Right lobe of liver (tissue), 6 donors: ENCODE results near the gene OLA1. TPM values are rescaled to one million over a fixed set of nuclear protein-coding genes. Genes with fewer than 3 reads are reported as not detected.

Experiments used
- ATAC-seq, 4 donors: fragments of 200-7000 bp; cut with Tn5 transposase; one replicate each; pipeline ENCODE4 v1.9.1; 2020; ENCODE audit warnings: mild to moderate bottlenecking in 4 of 4, moderate library complexity in 4 of 4
- DNase-seq, 3 donors: peaks; one replicate each; pipeline ENCODE4 v3.0.0-alpha.2; 2020
- H3K27ac ChIP-seq, 3 donors: fragments of 200-600 bp; one replicate each; pipeline ENCODE4 v1.8.0; 2022
- H3K27me3 ChIP-seq, 2 donors: fragments of 200-600 bp; one replicate each; pipeline ENCODE4 v1.8.0; 2022
- H3K36me3 ChIP-seq, 4 donors: fragments of 200-600 bp; sonication (generic) in 1 of 4; one replicate each; pipeline versions ENCODE4 v1.5.1 to v1.8.0; 2017 to 2022; ENCODE audit warnings: control low read depth in 1 of 4
- H3K4me1 ChIP-seq, 4 donors: fragments of 200-600 bp; sonication (generic) in 1 of 4; one replicate each; pipeline versions ENCODE4 v1.5.1 to v1.8.0; 2017 to 2022; ENCODE audit warnings: control low read depth in 1 of 4
- H3K4me3 ChIP-seq, 3 donors: fragments of 200-600 bp; one replicate each; pipeline ENCODE4 v1.8.0; 2022
- H3K9me3 ChIP-seq, 4 donors: fragments of 200-600 bp; sonication (generic) in 1 of 4; one replicate each; pipeline versions ENCODE4 v1.5.1 to v1.8.0; 2017 to 2022; ENCODE audit warnings: control low read depth in 1 of 4
- CTCF ChIP-seq, 4 donors: fragments of 200-600 bp in 3 of 4; fragments of 450-650 bp in 1 of 4; IDR thresholded peaks; one replicate each; pipeline versions ENCODE4 v1.5.1 to v1.8.0; 2016 to 2022; ENCODE audit warnings: antibody characterized with exemption in 4 of 4, mild to moderate bottlenecking in 2 of 4
- POLR2A ChIP-seq: fragments of 450-650 bp; IDR thresholded peaks from one replicate; pipeline ENCODE4 v1.6.1; 2017; ENCODE audit warnings: antibody characterized with exemption, mild to moderate bottlenecking
- whole genome bisulfite sequencing: methylation state at CpG from one replicate; pipeline ENCODE4 v1.1.6; 2018; ENCODE audit warnings: low coverage, low lambda C conversion rate; ENCODE audit not compliant: insufficient coverage; ENCODE audit errors: missing lambda C conversion rate; 5-methylcytosine and 5-hydroxymethylcytosine counted together
- intact Hi-C, 2 donors: fragments of 100-400 bp; cut with DNase I; formaldehyde crosslinking; loops; one replicate each; pipeline versions ENCODE4 v1.11.2 to v1.14.1; 2022
- total RNA-seq, 6 experiments: library from RNA; depleted of rRNA in 2 of 6; stranded (reverse); fragments of >200 nt in 2 of 6; fragmentation: NEBNext Ultra II Directional in 3 of 6; extraction: Animal tissue kit (Norgen Biotek cat#: 25700) in 3 of 6; gene quantifications; one replicate each; pipeline versions ENCODE4 v1.1.0 to v1.2.4, GENCODE V29; 2016 to 2023
- donor health status: DM: no; HTN: yes; CAD: no.
- donor health status: DM: no; HTN: no; CAD: no.
- donor health status: DM: no; HTN: no; CAD: no.
- donor health status: DM: no; HTN: yes; CAD: no.
- donor health status: DM: no; HTN: yes; CAD: no.

The OLA1 gene
- total RNA-seq, 6 experiments from 2014 or later = 22.2 to 60.8 (median 38.6) TPM

DNA sequence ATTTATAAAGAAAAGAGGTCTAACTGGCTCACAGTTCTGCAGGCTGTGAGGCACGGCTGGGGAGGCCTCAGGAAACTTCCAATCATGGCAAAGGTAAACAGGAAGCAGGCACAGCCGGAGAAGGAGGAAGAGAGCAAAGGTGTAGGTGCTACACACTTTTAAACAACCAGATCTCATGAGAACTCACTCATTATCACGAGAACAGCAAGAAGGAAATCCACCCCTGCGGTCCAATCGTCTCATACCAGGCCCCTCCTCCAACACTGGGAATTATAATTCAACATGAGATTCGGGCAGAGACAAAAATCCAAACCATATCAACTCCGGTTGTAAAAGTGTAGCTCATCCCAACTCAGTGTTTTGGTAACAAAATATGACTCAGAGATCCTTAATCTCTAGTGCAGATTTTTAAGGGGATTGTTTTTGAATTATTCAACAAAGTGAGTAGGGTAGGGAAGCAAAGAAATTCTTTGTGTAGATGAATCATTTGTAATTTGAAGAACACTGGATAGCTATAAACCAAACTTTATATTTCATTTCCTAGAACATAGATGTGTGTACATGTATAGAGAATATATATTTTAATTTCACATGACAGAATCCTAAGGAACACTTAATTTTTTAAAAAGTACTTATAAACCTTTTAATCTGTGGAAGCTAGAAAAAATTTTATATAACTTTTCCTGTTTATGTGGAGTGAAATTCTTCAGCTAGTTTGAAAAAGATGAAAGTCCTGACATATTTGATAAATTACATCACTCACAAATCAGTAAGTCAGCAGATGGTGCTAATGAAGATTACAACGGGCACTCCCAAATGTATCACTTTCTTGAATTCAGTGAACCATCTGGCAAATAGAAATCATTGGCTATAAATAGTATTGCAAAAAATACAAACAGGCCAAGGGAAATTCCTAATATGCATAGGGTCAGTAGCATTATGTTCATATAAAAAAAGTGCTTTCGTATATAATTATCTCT lies 130.1 kb downstream of the OLA1 start:
- H3K27me3 ChIP-seq = no peaks in the 10 kb centered on the region
- intact Hi-C loops = no loop called here
- no peaks in the 10 kb centered on the region for H3K36me3 ChIP-seq
- no peak for ATAC-seq
- no peak overlapping the region for H3K4me3 ChIP-seq
- H3K4me1 ChIP-seq = no peaks in the 10 kb centered on the region
- no peak overlapping the region for H3K27ac ChIP-seq
- no peaks in the 10 kb centered on the region for H3K9me3 ChIP-seq
- 85% methylated on average over 9 of the region's 9 CpGs for WGBS
- no peak for TF ChIP-seq CTCF (IDR thresholded peaks at IDR 0.05)
- TF ChIP-seq POLR2A = no peak
- no peak for DNase-seq

GRCh38 chr2:174112073-174112472 lies 136.3 kb downstream of the OLA1 start:
- Histone ChIP-seq H3K27me3 (no peaks in the 10 kb centered on the region), H3K4me1 (no peaks in the 10 kb centered on the region), H3K36me3 (no peaks in the 10 kb centered on the region), H3K9me3 (no peaks in the 10 kb centered on the region), H3K4me3 (no peak overlapping the region), H3K27ac (no peak overlapping the region)
- intact Hi-C loops = no loop called here
- TF ChIP-seq POLR2A (no peak), CTCF (IDR thresholded peaks at IDR 0.05) (no peak)
- DNase-seq (no peak), ATAC-seq (peak in 1 of 4 donors; percentile 38)
- 88% methylated on average over 2 of the region's 2 CpGs for WGBS

- H3K9me3 ChIP-seq = no peaks in the 10 kb centered on the region
Measured at GRCh38 chr2:174108579-174108978, 139.8 kb downstream of the OLA1 start.

GRCh38 chr2:174106736-174107135 lies 141.6 kb downstream of the OLA1 start:
- DNase-seq (no peak), ATAC-seq (no peak)
- H3K9me3 ChIP-seq = no peaks in the 10 kb centered on the region
- intact Hi-C loops = no loop called here
- H3K4me1 ChIP-seq = no peaks in the 10 kb centered on the region
- no peak overlapping the region for H3K4me3 ChIP-seq
- H3K36me3 ChIP-seq = no peaks in the 10 kb centered on the region
- no peaks in the 10 kb centered on the region for H3K27me3 ChIP-seq
- H3K27ac ChIP-seq = no peak overlapping the region
- no peak for TF ChIP-seq CTCF (IDR thresholded peaks at IDR 0.05)
- TF ChIP-seq POLR2A = no peak

More at GRCh38 chr2:174108579-174108978, 139.8 kb downstream of the OLA1 start:
- no peak for ATAC-seq
- no peak overlapping the region for H3K27ac ChIP-seq
- H3K36me3 ChIP-seq = no peaks in the 10 kb centered on the region
- no peaks in the 10 kb centered on the region for H3K27me3 ChIP-seq
- WGBS = 82% methylated on average over 1 of the region's 1 CpG
- no peak for TF ChIP-seq POLR2A
- no peak for TF ChIP-seq CTCF (IDR thresholded peaks at IDR 0.05)
- no peak for DNase-seq
- intact Hi-C loops = no loop called here
- no peak overlapping the region for H3K4me3 ChIP-seq
- H3K4me1 ChIP-seq = no peaks in the 10 kb centered on the region
